Stimulated activated naive CD8-positive, alpha-beta T cell treated with anti-CD3 and anti-CD28 coated beads, Interleukin-15, Interleukin-2, amounts not matched to agents 100 U/mL and 50 U/mL, for 24 hours (primary cell): ENCODE measurements around the gene SPDYA.

ENCODE experiments used
- ATAC-seq: fragments of 150-1000 bp; cut with Tn5 transposase; one replicate; pipeline ENCODE4 v1.10.0; 2021
- DNase-seq: peaks from one replicate; pipeline ENCODE4 v3.0.0; 2021

Gene SPDYA

DNA sequence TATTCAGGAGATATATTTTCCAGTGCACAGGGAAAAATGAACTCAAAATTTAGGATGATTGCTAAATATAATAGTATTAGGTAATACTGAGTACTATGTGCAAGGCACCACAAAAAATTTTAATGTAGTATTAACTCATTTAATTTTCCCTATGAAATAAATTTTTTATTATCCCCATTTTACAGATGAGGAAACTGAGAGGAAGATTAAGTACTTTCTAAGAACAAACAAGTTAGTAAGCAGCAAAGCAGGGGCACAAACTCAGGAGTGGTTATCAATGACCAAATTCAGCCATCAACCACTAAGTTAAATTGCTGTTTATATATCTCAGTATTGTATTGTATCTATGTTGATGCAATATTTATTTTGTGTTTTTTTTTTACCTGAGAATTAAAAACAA, 14.2 kb downstream of the SPDYA start:
- no peak for DNase-seq
- ATAC-seq = no peak

GRCh38 chr2:28828382-28828781, 17.7 kb downstream of the SPDYA start:
- ATAC-seq = peak; percentile 32
- DNase-seq = no peak

DNA sequence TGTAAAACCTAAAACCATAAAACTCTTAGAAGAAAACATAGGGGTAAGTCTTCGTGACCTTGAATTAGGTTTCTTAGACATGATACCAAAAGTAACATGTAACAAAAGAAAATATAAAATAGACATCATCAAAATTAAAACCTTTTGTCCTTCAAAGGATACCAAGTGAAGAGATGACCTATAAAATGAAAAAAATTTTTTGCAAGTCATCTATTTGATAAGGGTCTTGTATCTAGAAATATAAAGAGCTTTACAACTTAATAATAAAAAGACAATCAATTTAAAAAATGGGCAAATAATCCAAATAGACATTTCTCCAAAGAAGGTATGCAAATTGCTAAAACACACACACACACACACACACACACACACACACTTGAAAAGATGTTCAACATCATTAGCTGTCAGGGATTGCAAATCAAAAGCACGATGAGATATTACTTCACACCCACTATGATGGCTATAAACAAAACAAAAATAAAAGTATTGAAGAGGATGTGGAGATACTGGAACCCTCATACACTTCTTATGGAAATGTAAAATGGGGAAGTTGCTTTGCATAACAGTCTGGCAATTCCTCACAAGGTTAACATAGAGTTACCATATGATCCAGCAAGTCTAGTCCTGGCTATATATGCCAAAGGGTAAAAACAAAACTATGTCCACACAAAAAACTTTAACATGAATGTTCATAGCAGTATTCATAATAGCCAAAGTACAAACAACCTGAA, 23.3 kb downstream of the SPDYA start:
- DNase-seq (no peak), ATAC-seq (no peak)

- DNase-seq (no peak), ATAC-seq (no peak)
Measured at GRCh38 chr2:28835781-28836180, 25.1 kb downstream of the SPDYA start.

- DNase-seq (no peak), ATAC-seq (no peak)
Measured at GRCh38 chr2:28838971-28839370, 28.3 kb downstream of the SPDYA start.

- DNase-seq (no peak), ATAC-seq (no peak)
Measured at GRCh38 chr2:28842042-28842441, 31.4 kb downstream of the SPDYA start.

- ATAC-seq (no peak), DNase-seq (no peak)
Measured at GRCh38 chr2:28855193-28855592, 44.6 kb downstream of the SPDYA start.

DNA sequence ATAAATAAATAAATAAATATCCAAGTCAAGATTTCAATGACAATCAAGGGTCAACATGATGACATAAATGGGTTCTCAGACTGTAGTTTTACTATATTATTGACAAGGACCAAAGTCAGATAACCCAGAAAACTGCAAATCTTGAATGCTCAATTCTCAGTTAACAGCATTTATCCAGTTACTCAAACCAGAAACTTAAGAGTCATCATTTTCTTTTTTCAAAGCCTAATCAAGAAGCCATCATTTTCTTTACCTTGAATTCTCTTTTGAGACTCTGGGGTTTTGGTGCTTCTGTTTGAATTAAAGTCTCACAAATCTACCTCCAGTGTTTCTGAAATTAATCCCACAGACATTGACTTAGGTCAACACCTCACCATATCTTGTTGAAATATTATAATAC, 45.3 kb downstream of the SPDYA start:
- DNase-seq = no peak
- no peak for ATAC-seq

DNA sequence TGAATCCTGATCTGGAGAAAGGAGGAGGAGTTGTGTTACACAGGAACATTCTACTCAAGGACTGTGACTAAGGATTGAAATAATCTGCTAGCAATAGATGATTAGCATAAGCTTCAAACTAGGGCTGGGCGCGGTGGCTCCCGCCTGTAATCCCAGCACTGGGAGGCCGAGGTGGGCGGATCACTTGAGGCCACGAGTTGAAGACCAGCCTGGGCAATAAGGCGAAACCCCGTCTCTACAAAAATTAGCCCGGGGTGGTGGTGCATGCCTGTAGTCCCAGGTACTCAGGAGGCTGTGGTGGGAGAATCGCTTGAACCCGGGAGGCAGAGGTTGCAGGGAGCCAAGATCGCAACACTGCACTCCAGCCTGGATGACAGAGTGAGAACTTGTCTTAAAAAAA, 58.0 kb downstream of the SPDYA start:
- ATAC-seq = no peak
- no peak for DNase-seq

DNA sequence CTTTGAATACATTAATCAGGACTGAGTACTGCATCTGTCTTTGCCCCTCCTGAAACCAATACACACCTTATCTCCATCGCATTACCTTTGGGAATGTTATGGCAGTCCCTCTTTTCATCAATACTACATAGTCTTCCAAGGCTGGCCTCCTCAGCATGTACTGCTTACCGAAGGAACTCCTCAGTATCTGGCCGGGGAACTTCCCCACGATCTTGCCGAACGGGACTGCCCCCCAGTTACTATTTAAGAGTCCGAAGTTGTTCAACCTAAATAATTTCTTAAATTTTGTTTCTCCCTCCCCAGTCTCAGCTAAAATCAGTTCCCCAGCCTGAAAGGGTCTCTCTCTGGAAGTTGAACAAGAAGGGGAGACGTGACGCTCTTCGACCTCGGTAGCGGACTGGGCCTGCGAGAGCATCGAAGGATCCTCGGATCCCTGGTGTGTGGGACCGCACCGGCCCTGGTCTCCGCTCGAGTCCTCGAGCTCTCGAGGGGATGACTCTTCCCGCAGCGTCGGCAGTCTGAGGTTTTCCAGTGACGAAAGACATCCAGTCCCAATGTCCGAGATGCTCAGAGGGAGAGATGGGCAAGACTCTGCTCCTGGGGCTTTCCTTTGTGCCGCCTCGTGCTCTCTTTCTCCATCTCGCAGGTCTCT, 59.0 kb downstream of the SPDYA start:
- DNase-seq (no peak), ATAC-seq (peak; percentile 21)

DNA sequence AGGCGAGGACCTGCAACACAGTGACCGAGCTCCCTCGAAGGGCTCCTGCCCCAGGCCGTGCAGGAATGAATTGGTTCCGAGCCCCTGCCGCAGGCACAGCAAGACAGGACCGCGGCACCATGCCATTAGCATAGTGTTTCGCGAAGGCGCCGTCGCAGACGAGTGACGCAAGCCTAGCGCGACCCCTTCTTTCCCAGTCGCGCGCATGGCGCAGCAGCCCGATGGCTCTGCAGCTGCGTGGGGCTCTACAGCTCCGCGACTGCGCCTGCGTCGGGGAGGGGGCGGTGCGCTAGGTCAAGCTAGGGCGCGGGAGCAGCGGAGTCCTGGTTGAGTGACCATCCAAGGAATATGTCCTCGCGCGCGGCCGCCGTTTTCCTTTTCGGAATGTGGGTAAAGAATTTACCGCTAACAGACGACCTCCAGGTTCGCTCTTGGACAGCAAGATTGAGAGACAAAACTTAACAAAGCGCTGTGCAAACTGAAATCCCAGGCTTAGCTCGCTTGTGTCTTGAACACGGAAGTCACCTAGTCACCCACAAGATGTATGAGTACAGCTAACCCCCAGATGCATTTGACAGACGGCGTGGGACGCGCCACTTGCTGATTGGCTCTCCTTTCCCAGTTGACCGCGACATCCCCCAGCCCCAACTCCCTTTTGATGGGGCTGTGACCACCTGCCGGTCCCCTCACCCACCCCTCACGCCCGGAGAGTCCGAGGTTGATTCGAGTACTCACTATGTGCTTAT, 59.7 kb downstream of the SPDYA start, which contains the start of gene TRMT61B:
TSS of gene TRMT61B (minus strand) at position 164 of the 746 bp plus-strand sequence. CDS start at position 132, 32 bp downstream.
- DNase-seq (peak; percentile 99), ATAC-seq (peak; percentile 98)

DNA sequence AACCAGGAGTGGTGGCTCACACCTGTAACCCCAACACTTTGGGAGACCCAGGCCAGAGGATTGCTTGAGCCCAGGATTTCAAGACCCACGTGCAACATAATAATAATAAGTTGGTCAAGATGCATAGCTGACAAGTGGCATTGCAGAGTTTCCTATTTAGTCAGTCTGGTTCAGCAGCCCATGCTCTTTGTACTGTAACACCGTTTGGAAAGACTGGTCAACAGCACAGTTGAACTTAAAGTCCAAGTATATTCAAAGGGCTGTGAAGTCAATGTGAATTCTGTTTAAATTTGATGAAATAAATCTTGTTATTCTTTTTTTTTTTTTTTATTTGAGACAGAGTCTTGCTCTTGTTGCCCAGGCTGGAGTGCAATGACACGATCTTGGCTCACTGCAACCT, 61.0 kb downstream of the SPDYA start:
- no peak for DNase-seq

DNA sequence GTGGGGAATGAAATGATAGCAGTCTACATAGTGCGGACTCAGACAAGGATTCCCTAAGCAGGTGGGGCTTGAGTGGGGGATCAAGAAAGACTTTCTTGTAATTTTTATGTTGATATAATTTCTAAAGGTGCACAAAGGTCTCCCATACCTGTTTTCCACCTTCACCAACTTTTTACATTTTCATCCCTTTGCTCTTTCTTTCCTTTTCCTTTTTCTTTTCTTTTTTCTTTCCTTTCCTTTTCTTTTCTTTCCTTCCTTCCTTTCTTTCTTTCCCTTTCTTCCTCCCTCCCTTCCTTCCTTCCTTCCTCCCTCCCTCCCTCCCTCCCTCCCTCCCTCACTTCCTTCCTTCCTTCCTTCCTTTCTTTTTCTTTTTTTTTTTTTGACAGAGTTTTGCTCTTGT, 69.6 kb downstream of the SPDYA start:
- no peak for ATAC-seq
- no peak for DNase-seq

More for the DNA sequence above, 61.0 kb downstream of the SPDYA start:
- ATAC-seq = no peak

DNA sequence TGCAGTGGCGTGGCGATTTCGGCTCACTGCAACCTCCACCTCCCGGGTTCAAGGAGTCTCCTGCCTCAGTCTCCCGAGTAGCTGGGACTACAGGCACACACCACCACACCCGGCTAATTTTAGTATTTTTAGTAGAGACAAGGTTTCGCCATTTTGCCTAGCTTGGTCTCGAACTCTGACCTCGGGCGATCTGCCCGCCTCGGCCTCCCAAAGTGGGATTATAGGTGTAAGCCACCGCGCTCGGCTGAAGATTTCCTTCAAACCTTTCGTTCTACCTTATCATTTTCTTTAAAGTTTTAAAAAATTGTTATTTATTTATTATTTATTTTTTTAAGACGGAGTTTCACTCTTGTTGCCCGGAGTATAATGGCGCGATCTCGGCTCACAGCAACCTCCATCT, 82.9 kb downstream of the SPDYA start:
- ATAC-seq = no peak
- peak; percentile 9 for DNase-seq

GRCh38 chr2:28894470-28895188, 84.0 kb downstream of the SPDYA start, which contains the start of gene WDR43:
Gene WDR43 (plus strand): TSS chr2:28894667. CDS start chr2:28894699, 32 bp downstream.
- peak; percentile 98 for DNase-seq
- peak; percentile 98 for ATAC-seq

GRCh38 chr2:28895189-28895893, 84.7 kb downstream of the SPDYA start:
- peak; percentile 60 for DNase-seq
- ATAC-seq = peak; percentile 19

- ATAC-seq (no peak), DNase-seq (no peak)
Measured at GRCh38 chr2:28896906-28897305, 86.3 kb downstream of the SPDYA start.

DNA sequence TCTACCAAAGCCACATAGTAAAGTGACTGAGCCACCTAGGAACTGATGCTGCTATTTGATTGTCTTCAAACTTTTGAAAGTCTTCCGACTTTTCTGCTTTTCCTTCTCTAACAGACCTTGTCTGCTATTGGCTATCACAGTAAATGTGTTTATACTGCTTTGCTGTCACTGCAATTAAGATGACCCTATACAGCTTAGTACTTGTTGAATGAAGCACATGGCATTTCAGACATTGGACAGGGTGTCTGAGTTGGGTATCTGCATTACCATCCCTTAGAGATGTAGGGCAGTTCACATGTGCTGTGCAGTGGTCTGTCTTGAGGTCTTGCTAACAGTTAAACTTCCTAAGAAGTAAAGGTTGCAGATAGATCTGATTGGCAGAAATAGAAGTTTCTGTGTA, 87.4 kb downstream of the SPDYA start:
- ATAC-seq (no peak), DNase-seq (no peak)
